ENCODE data around the gene TRIM2.

The TRIM2 gene

GRCh38 chr4:153275380-153276276 is 71.4 kb downstream of the TRIM2 start:
- DNase-seq (ENCODE audit: low read depth), result no peak

GRCh38 chr4:153276971-153277370 is 72.7 kb downstream of the TRIM2 start:
- DNase-seq (ENCODE audit: low read depth), result no peak

GRCh38 chr4:153281476-153281875 is 77.2 kb downstream of the TRIM2 start:
- DNase-seq (ENCODE audit: low read depth), result no peak

GRCh38 chr4:153282023-153282422 is 77.8 kb downstream of the TRIM2 start:
- no peak for DNase-seq (ENCODE audit: low read depth)

- DNase-seq (ENCODE audit: low read depth), result no peak
Measured at GRCh38 chr4:153283260-153283659, 79.0 kb downstream of the TRIM2 start.

- no peak for DNase-seq (ENCODE audit: low read depth)
Measured at GRCh38 chr4:153290134-153290533, 85.9 kb downstream of the TRIM2 start.

- no peak for DNase-seq (ENCODE audit: low read depth)
Measured at GRCh38 chr4:153291562-153291961, 87.3 kb downstream of the TRIM2 start.

- DNase-seq (ENCODE audit: low read depth), result no peak
Measured at GRCh38 chr4:153292897-153293741, 88.9 kb downstream of the TRIM2 start.

- no peak for DNase-seq (ENCODE audit: low read depth)
Measured at GRCh38 chr4:153293742-153294057, 89.5 kb downstream of the TRIM2 start.

GRCh38 chr4:153294631-153295030 is 90.4 kb downstream of the TRIM2 start:
- DNase-seq (ENCODE audit: low read depth), result no peak

GRCh38 chr4:153295131-153295755 is 91.0 kb downstream of the TRIM2 start:
- DNase-seq (ENCODE audit: low read depth), result no peak

GRCh38 chr4:153296040-153296823 is 92.0 kb downstream of the TRIM2 start:
- no peak for DNase-seq (ENCODE audit: low read depth)

GRCh38 chr4:153297116-153297515 is 92.9 kb downstream of the TRIM2 start:
- DNase-seq (ENCODE audit: low read depth), result no peak

GRCh38 chr4:153310793-153311192 is 106.5 kb downstream of the TRIM2 start:
- no peak for DNase-seq (ENCODE audit: low read depth)

- no peak for DNase-seq (ENCODE audit: low read depth)
Measured at GRCh38 chr4:153314915-153315314, 110.7 kb downstream of the TRIM2 start.

GRCh38 chr4:153318696-153319320 is 114.6 kb downstream of the TRIM2 start:
- no peak for DNase-seq (ENCODE audit: low read depth)

GRCh38 chr4:153322791-153323190 is 118.5 kb downstream of the TRIM2 start:
- no peak for DNase-seq (ENCODE audit: low read depth)

GRCh38 chr4:153324046-153324445 is 119.8 kb downstream of the TRIM2 start:
- DNase-seq (ENCODE audit: low read depth), result no peak

- DNase-seq (ENCODE audit: low read depth), result no peak
Measured at GRCh38 chr4:153325558-153325957, 121.3 kb downstream of the TRIM2 start.

GRCh38 chr4:153326513-153326912 is 122.3 kb downstream of the TRIM2 start:
- DNase-seq (ENCODE audit: low read depth), result no peak

- no peak for DNase-seq (ENCODE audit: low read depth)
Measured at GRCh38 chr4:153327247-153327646, 123.0 kb downstream of the TRIM2 start.

All from HS-5 (cell line).